NCI-H82 (cell line): ENCODE results near the gene DIP2B.
"Not testable (repeated sequence)": the region's sequence is repeated elsewhere in the genome, so short reads cannot be mapped to it uniquely, and the experiment has no call there.

Source experiments
- DNase-seq: peaks from one replicate; lab custom pipeline; 2025; lab: John Stamatoyannopoulos, UW

The DIP2B gene, protein sequence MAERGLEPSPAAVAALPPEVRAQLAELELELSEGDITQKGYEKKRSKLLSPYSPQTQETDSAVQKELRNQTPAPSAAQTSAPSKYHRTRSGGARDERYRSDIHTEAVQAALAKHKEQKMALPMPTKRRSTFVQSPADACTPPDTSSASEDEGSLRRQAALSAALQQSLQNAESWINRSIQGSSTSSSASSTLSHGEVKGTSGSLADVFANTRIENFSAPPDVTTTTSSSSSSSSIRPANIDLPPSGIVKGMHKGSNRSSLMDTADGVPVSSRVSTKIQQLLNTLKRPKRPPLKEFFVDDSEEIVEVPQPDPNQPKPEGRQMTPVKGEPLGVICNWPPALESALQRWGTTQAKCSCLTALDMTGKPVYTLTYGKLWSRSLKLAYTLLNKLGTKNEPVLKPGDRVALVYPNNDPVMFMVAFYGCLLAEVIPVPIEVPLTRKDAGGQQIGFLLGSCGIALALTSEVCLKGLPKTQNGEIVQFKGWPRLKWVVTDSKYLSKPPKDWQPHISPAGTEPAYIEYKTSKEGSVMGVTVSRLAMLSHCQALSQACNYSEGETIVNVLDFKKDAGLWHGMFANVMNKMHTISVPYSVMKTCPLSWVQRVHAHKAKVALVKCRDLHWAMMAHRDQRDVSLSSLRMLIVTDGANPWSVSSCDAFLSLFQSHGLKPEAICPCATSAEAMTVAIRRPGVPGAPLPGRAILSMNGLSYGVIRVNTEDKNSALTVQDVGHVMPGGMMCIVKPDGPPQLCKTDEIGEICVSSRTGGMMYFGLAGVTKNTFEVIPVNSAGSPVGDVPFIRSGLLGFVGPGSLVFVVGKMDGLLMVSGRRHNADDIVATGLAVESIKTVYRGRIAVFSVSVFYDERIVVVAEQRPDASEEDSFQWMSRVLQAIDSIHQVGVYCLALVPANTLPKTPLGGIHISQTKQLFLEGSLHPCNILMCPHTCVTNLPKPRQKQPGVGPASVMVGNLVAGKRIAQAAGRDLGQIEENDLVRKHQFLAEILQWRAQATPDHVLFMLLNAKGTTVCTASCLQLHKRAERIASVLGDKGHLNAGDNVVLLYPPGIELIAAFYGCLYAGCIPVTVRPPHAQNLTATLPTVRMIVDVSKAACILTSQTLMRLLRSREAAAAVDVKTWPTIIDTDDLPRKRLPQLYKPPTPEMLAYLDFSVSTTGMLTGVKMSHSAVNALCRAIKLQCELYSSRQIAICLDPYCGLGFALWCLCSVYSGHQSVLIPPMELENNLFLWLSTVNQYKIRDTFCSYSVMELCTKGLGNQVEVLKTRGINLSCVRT (N-terminal part only)

DNA sequence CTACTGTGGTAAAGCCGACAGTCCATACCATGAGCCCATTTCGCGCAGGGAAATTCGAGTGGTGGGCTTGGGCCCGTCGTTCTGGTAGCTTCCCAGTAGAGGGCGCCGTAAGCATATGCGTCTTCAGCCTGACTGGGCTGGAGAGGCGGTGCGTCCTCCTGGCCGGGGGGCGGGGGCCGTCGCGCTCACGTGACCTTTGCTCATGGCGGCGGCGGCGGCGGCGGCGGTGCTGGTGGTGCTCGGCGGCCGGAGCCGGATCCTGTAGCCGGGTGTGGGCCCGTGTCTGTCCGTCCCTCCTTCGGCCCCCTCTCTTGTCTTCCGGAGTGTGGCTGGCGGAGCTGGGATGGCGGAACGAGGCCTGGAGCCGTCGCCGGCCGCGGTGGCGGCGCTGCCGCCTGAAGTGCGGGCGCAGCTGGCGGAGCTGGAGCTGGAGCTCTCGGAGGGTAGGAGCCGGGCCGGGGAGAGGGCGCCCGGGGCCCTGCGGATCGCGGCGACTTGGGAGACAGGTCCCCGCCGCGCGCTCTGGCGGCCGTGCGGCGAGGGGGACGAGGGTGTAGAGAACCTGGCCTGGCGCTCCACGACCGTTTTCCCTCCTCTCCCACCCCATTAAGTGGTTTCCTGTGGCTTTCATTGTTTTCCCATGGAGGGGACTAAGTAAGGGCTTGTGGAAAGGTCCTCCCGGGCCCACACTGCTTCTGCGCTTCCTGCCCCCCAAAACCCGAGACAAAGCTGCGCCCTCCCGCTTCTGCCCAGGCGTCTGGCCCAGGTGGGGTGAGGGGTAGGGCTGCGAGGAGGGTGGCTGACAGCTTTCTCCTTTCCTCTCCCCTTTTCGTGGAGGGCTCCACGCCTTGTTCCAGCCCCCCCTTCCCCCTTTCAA is at the start of gene DIP2B:
DIP2B (plus strand) TSS at position 188 of the 877 bp plus-strand sequence; CDS start at position 344, 156 bp downstream.
- DNase-seq, result peak; percentile 97

DNA sequence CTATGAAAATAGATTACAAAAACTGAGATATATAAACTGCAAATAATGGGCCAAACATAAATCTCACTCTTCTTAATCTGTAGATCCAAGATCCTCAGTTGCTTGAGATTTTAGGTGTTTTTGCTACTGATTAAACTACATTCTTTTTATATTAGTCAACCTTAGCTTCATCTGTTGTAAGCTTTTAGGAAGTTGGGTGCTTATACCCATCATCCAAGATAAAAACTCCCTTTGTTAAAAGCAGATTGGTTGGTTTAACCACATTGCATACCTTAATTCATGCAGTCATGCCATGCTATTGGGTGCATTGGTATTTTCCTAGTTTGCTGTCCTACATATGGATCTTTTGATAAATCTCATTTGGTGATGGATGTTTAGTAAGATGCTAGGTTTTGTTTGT is 46.2 kb upstream of the DIP2B start:
- no peak for DNase-seq

DNA sequence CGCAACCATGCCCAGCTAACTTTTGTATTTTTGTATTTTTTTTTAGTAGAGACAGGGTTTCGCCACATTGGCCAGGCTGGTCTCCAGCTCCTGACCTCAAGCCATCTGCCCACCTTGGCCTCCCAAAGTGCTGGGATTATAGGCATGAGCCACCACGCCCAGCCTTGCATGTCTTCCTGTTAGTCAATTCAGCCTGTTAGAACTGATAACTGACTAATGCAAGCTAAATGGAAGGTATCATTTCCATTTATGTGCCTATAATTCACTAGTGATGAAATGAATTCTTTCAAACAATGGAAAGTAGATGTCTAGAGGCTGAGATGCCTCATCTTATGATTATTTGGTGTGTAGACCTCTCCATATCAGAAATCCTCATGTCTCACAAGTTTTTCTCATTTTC is 37.3 kb upstream of the DIP2B start:
- DNase-seq, result no peak

DNA sequence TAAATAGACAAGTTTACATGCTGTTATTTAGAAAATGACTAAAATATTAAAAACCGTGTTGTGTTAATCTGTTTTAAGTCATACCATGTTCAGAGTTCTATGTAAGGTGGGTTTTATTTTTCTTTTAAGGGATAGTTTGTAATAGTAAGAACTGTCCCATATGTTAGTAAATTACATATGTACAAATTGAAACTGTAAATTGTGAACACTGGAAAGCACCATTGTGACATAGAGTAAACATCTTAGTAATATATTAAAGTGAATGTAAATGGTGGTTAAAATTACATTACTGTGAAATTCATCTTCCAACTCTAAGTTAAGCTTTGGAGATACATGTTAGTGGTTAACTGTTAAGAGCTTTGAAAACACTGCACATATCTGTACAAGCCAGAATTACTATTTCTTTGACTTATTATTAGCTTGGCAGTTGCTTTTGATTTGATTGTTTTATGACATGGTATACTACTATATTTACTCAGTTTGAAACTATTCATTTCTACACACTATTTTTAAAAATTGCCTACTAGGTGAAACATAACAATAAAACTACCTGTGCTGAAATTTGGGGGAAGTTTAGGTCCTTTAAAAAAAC is 27.4 kb upstream of the DIP2B start:
- no peak for DNase-seq

DNA sequence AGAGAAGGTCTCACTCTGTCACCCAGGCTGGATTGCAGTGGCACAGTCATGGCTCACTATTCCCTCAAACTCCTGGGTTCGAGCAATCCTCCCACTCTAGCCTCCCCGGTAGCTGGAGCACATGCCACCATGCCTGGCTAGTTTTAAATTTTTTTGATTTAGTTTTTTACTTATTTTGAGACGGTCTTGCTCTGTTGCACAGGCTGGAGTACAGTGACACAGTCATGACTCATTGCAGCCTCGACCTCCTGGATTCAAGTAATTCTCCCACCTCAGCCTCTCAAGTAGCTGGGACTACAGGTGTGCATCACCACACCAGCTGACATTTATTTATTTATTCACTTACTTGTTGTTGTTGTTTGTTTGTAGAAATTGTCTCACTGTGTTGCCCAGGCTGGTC is 22.2 kb upstream of the DIP2B start:
- DNase-seq, result no peak

DNA sequence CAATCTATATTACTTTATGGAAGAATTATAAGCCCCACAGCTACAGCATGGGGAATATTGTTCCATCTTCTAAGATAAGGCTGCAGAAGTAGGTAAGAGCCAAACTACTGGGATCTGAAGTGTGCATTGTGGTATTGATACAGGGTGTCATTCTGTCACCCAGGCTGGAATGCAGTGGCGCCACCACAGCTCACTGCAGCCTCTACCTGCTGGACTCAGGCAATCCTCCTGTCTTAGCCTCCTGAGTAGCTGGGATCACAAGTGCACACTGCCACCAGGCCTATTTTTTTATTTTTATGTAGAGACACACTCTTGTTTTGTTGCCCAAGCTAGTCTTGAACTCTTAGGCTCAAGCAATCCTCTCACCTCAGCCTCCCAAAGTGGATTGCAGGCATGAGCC is 21.3 kb upstream of the DIP2B start:
- DNase-seq, result no peak

DNA sequence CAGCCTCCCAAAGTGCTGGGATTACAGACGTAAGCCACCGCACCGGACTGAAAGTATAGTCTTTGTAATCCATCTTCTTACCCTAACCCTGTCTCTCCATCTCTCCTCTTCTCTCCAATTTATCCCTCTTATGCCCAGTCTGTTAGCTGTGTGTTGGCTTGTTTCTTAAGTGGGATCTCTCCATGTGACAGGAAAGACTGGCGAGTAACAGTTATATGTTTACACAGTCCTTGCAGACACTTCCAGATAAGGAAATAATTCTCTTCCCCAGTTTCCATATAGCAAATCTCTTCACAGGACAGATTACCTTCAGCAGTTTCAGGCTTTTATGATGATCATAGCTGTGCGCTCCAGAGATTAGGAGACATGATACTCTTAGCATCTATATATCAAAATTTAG is 16.0 kb upstream of the DIP2B start:
- DNase-seq, result peak; percentile 24

DNA sequence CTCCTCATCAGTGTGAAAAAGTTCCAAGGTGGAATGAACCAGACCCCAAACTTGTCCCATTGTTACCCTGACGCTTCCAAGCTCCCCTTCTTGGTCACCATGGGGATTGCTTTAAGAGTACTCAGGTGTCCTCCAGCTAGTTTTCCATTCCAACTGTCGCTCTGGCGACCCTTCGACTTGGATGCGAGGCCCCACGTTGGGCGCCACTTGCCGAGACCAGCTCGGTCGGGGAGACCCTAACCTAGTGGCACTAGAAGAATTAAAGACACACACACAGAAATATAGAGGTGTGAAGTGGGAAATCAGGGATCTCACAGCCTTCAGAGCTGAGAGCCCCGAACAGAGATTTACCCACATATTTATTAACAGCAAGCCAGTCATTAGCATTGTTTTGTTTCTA is 6.7 kb upstream of the DIP2B start:
- DNase-seq, result not testable (repeated sequence)

DNA sequence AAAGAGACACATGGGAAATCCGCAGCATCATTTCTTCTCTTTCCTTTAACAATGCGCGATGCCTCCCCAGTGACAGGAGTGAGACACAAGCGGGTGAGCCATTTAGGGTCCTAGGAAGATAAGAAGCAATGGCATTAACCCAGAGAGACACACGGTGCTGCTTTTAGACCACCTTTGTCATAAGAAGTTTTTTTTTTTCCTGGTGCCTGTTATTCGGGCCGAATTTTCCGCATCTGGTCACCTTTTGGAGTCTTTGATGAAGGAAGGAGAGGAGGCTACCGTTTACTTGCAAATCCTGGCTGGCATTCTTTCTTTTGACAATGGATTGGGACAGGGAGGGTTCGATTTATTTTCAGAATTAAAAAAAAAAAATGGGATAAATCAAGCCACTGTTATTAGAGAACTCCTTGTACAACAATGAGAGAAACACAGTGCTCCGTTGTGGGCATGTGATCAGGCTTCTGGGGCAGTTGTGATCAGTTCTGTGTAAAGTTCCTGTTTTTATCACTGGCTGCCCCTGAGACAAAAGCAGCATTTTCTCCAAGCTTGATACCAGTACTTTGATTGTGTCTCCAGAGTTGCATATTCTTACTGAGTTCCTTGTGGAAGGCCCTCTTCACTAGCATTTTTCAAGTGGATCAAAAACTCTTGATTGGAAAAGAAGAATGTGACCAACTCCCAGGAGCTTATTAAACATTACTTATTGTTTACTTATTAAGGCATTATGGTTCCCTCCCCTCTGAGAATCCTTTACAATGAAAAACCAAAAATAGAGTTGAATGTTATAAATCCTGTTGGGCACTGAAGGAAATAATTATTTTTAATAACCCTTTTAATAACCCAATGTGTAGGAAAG is 1.1 kb downstream of the DIP2B start:
- peak; percentile 18 for DNase-seq

DNA sequence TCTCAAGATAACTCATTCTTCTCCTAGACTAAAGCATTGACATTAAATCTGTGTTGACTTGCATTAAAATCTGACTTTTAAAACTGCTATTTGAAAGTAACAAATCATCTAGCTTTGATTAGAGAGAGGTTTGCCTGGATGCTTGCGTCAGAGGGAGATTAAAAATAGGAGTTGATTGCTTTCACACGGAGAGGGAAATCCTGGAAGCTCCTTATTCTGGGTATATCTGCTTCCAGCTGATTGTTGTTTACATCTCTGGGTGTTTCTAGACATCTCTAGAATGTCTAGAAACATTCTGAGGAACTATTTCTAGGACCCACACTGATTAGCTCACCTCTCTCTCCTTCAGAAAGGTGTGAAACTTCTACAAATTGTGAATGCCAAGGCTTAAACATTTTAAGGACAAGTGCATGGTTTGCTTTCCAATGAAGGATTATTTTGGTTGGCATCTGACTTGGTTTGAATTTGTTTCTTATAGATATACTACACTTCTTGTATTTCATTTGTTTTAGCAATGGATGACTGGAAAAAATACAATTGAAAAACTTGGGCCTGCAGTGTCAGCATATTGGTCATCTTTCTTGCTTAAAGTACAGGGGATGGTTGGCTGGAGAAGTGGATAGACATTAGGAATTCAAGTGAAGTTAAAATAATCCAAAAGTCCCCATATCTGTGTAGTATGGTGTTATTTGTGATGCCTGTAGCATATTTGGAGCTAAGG is 2.1 kb downstream of the DIP2B start:
- peak; percentile 43 for DNase-seq

DNA sequence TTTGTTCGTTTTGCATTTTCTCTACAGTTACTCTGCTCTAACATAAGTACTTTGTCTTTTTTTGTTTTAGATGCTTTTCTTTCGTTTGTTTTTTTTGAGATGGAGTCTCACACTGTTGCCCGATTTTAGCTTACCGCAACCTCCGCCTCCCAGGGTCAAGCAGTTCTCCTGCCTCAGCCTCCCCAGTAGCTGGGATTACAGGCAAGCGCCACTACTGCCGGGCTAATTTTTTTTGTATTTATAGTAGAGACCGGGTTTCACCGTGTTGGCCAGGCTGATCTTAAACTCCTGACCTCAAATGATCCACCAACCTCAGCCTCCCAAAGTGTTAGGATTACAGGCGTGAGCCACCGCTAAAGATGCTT is 2.7 kb downstream of the DIP2B start:
- DNase-seq, result peak; percentile 8

DNA sequence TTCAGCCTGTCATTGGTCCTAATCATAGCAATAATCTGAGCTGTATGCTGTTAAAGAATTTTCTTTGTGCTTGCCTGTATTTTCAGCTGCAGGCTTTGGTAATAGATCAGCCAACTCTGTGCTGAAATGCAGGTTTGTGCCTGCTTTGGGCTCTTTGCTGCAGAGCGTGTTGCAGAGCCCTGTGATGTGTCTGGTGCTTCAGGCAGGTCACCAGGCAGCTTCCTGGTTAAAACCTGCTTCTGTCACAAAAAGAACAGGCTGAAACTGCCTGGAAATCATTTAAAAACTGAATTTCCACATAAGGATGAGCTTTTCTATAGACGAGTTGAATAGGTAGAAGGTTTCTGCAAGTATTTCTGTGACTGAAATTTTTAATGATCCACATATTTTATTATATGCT is 3.1 kb downstream of the DIP2B start:
- DNase-seq, result no peak

DNA sequence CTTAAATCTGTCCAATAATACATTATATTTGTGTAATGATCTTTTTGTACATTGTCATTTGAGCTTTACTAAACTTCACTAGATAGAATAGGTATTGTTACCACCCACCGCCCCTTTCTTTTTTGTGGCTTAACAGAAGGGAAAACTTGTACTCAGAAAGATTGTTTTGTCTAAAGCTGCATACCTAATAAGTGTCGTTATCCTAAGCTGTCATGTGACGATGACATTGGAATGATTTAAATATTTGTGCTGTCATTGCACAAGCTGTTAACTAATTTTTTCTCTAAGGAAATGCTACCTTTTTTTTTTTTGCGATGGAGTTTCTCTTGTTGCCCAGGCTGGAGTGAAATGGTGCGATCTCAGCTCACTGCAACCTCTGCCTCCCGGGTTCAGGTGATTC is 3.6 kb downstream of the DIP2B start:
- no peak for DNase-seq

DNA sequence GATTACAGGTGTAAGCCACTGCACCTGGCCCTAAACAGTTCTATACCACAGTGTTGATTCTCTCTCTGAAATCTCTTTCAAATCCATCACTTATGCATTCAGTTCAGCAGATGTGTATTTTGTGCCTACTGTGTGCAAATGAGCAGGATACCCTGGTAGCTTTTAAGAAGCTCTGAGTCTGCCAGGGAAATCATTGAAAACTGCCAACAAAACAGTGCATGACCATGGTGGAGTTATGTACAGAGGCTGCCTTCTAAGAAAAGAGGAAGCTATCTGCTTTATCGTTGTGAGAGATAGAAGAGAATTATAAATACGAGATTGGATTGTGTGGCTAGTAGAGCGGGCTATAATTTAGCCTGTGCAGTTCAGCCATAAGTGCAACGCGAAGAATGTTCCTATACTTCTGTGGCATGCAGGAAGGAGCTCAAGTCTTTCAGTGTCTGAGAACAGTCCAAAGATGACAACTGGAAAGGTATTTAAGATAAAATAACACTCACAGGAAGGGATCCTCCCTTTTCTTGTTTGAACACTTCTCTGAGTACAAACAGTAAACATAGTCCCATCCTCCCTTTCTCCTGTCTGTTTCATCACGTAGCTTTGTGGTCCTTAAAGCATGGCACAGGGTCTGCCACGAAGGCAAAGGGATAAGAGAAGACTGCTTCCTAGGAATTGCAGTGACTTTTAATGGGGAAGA is 4.3 kb downstream of the DIP2B start:
- DNase-seq, result no peak

DNA sequence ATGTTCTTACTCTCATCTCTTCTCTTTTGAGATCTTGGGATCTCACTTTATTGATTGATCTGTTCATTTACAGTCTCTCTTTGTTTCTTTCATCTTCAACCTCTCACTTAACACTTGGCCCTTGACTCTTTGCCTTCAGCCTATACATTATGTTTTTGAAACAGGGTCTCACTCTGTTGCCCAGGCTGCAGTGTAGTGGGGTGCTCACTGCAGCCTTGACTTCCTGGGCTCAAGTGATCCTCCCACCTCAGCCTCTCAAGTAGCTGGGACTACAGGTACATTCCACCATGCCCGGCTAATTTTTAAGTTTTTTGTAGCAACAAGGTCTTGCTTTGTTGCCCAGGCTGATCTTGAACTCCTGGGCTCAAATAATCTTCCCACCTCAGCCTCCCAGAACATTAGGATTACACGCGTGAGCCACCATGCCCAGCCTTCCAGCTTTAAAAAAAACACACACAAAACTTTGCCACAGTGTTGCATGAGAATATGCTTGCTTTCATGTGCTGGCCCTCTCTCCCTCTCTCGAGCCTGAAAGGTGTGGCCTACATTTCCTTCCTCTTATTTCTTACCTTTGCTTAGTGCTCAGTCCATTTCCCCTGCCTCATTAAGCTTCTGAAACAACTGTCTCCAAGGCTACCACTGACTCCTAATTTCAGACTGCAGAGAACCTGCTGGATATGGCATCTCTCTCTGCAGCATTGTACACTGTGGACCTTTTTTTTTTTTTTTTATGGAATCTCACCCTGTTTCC is 9.9 kb downstream of the DIP2B start:
- no peak for DNase-seq

DNA sequence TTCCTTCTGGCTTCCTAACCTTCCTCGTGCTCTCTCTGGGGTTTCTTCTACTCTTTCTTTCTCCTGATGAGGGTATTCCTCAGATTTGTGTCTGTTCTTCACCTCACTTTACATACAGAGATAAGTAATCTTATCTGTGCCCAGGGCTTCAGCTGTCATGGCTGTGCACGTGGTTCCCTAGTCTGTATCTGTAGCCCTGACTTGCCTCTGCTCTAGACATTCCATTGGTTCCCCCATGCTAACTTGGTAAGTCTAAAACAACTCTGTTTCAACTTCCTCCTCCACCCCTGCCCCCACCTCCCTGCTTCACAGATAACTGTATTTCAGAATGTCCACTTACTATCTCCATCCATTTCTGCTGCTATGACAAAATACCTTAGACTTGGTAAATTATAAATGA is 10.8 kb downstream of the DIP2B start:
- no peak for DNase-seq

DNA sequence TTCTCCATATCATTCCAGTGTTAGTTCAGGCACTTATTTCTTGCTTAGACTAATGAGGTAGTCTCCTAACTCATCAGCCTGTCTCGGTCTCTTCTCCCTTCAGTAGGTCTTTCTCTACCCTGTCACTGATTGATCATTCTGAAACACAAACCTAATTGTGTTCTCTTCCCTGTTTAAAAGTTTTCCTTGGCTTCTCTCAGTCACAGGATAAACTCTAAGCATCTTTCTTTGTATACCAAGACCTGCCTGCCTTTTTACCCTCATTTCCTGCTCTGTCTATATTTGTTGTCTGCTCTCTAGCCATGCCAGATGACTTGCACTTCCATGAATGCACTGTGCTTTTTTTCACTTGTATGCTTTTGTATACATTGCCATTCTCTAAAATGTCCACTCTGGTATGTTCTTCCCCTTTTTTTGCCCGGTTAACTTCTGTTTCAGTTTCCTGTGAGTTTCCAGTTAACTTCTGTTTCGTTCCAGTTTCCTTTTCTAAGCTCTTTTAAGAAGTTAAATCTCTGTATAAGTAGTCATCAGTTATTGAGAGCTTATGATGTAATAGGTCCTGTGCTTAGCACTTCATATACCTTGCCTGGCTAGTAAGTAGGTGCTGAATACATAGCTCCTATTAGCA is 12.8 kb downstream of the DIP2B start:
- no peak for DNase-seq

DNA sequence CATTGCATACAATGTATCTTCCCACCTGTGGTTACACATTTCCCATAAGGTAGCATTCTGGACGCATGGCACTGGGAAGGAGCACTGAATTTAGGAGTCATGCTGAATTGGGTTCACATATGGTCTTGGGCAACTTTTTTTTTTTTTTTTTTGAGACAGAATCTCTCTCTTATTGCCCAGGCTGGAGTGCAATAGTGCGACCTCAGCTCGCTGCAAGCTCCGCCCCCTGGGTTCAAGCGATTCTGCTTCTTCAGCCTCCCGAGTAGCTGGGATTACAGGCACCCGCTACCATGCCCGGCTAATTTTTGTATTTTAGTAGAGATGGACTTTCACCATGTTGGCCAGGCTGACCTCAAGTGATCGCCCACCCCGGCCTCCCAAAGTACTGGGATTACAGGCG is 13.3 kb downstream of the DIP2B start:
- no peak for DNase-seq
